NCI-H1436 treated with DMSO at 0.1 percent for 48 hours (cell line): ENCODE measurements around the gene THNSL1.
"Not testable (repeated sequence)": the region's sequence is repeated elsewhere in the genome, so short reads cannot be mapped to it uniquely, and the experiment has no call there.

Experiments
- DNase-seq: peaks from one replicate; lab custom pipeline; 2025; lab: John Stamatoyannopoulos, UW

Gene THNSL1

GRCh38 chr10:25016376-25017153 lies at the start of gene THNSL1:
THNSL1 (plus strand) TSS chr10:25016612; CDS start chr10:25023224, 6,612 bp downstream.
- DNase-seq: peak; percentile 95

GRCh38 chr10:24966962-24967481 lies 49.4 kb upstream of the THNSL1 start:
- DNase-seq: no peak

GRCh38 chr10:24968349-24968748 lies 48.1 kb upstream of the THNSL1 start:
- no peak for DNase-seq

GRCh38 chr10:24968951-24969350 lies 47.5 kb upstream of the THNSL1 start:
- not testable (repeated sequence) for DNase-seq

GRCh38 chr10:24969841-24970281 lies 46.6 kb upstream of the THNSL1 start:
- DNase-seq: no peak

GRCh38 chr10:24971374-24971773 lies 45.0 kb upstream of the THNSL1 start:
- no peak for DNase-seq

- DNase-seq: no peak
Observed at GRCh38 chr10:24973163-24973562, 43.2 kb upstream of the THNSL1 start.

GRCh38 chr10:24974976-24975375 lies 41.4 kb upstream of the THNSL1 start:
- no peak for DNase-seq

GRCh38 chr10:24979685-24980084 lies 36.7 kb upstream of the THNSL1 start:
- DNase-seq: no peak

GRCh38 chr10:24981161-24981710 lies 35.2 kb upstream of the THNSL1 start:
- DNase-seq: no peak

GRCh38 chr10:24982319-24983112 lies 33.9 kb upstream of the THNSL1 start:
- no peak for DNase-seq

- DNase-seq: no peak
Observed at GRCh38 chr10:24983130-24983529, 33.3 kb upstream of the THNSL1 start.

GRCh38 chr10:24983946-24984345 lies 32.5 kb upstream of the THNSL1 start:
- no peak for DNase-seq

- DNase-seq: no peak
Observed at GRCh38 chr10:24984906-24985305, 31.5 kb upstream of the THNSL1 start.

GRCh38 chr10:24988831-24989640 lies 27.4 kb upstream of the THNSL1 start:
- DNase-seq: no peak

- DNase-seq: no peak
Observed at GRCh38 chr10:24989867-24990266, 26.5 kb upstream of the THNSL1 start.

- no peak for DNase-seq
Observed at GRCh38 chr10:24991298-24991697, 25.1 kb upstream of the THNSL1 start.

- DNase-seq: no peak
Observed at GRCh38 chr10:24992512-24993133, 23.8 kb upstream of the THNSL1 start.

GRCh38 chr10:24993237-24993958 lies 23.0 kb upstream of the THNSL1 start:
- no peak for DNase-seq

GRCh38 chr10:24995072-24995471 lies 21.3 kb upstream of the THNSL1 start:
- DNase-seq: no peak

GRCh38 chr10:24998044-24998443 lies 18.4 kb upstream of the THNSL1 start:
- DNase-seq: no peak
